HG03039 (cell line): Measurements from ENCODE around the gene EGFL6.
"Not testable (repeated sequence)": the region's sequence is repeated elsewhere in the genome, so short reads cannot be mapped to it uniquely, and the experiment has no call there.

Experiments used
- ATAC-seq: cut with Tn5 transposase; IDR thresholded peaks from one replicate; pipeline ENCODE4 v1.9.1; 2021; ENCODE audit warnings: mild to moderate bottlenecking, moderate library complexity; ENCODE audit not compliant: unreplicated experiment

Gene EGFL6

GRCh38 chrX:13590207-13590606 lies 20.8 kb downstream of the EGFL6 start:
- no peak for ATAC-seq

DNA sequence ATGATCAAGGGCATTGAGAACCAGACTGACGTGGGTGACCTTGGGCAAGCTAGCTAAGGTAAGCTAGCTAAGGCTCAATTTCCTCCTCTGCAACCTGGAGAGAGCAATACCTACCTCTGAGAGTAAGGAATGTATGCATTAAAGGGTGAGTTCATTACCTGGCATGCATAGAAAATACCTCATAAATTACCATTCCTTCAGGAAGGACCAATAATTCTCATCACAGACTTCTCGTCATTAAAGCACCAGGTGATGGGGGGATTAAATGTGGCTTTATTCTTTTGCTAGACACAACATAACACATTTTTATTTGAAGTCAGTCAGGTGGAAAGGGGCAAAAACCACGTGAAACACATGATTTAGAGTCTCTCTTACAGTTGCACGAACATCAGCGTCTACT lies 21.5 kb downstream of the EGFL6 start:
- ATAC-seq = no peak

GRCh38 chrX:13597874-13598273 lies 28.5 kb downstream of the EGFL6 start:
- no peak for ATAC-seq

DNA sequence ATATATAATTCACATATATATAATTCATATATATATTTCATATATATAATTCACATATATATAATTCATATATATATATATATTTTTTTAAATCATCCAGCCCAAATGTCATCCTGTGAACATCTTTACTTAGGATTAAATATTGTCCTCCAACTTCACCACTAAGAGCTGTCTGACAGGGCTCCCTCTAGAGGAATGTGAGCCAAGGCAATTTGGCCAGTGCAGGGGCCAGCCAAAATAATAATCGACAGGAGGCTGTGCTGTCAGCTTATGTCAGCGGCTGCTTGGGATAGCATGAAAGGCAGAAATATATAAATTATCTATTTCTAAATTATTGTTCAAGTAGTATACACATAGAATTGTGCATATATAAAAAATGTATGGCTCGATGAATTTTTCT lies 29.5 kb downstream of the EGFL6 start:
- no peak for ATAC-seq

- no peak for ATAC-seq
Observed at GRCh38 chrX:13599491-13599890, 30.1 kb downstream of the EGFL6 start.

GRCh38 chrX:13605611-13606010 lies 36.2 kb downstream of the EGFL6 start:
- ATAC-seq = no peak

- ATAC-seq = no peak
Observed at GRCh38 chrX:13607331-13607995, 38.1 kb downstream of the EGFL6 start.

GRCh38 chrX:13607996-13608365 lies 38.6 kb downstream of the EGFL6 start:
- ATAC-seq = no peak

- no peak for ATAC-seq
Observed at GRCh38 chrX:13614154-13614553, 44.8 kb downstream of the EGFL6 start.

- no peak for ATAC-seq
Observed at GRCh38 chrX:13620207-13620606, 50.8 kb downstream of the EGFL6 start.

GRCh38 chrX:13622401-13622964 lies 53.1 kb downstream of the EGFL6 start:
- ATAC-seq = no peak

GRCh38 chrX:13627306-13627705 lies 57.9 kb downstream of the EGFL6 start:
- ATAC-seq = no peak

- not testable (repeated sequence) for ATAC-seq
Observed at GRCh38 chrX:13637224-13637623, 67.8 kb downstream of the EGFL6 start.

DNA sequence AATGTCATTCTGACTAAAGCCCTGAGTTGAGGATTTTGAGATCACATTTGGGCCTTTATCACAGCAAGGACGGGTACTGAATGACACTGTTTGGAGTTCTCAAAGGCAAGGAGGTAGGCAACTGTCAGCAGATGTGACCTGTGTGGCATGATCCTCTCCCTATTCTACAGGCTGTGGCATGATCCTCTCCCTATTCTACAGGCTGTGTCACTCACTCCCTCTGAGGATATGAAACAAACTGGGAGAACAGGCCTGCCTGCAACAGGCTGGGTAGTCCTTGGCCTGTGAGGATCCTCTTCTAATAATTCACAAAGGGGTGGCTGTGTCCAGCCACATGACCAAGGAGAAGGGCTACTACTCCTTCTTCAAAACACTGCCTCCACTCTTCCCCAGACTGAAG lies 68.6 kb downstream of the EGFL6 start:
- no peak for ATAC-seq

GRCh38 chrX:13638826-13639225 lies 69.4 kb downstream of the EGFL6 start:
- ATAC-seq = no peak

GRCh38 chrX:13641684-13642083 lies 72.3 kb downstream of the EGFL6 start:
- ATAC-seq = not testable (repeated sequence)

- ATAC-seq = no peak
Observed at GRCh38 chrX:13645464-13646153, 76.2 kb downstream of the EGFL6 start.

DNA sequence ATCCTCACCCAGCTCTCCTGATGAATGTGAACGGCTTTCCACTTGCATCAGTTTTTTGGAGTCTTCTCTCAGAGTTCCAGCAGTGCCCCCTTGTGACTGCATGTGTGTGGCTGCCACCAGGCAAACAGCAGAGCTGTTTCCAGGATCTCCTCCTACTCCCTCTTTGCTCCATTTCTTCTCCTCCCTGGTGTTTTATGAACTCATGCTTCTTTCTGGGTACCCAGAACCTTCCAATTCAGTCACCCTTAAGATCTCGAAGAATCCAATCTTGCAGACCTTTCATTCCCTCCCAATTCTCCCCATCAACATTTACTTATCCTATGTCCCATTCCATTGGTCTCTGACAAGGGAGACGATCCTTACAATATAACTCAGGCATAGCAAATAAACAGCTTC lies 76.8 kb downstream of the EGFL6 start:
- ATAC-seq = no peak

- no peak for ATAC-seq
Observed at GRCh38 chrX:13647709-13648212, 78.4 kb downstream of the EGFL6 start.

GRCh38 chrX:13648336-13648735 lies 78.9 kb downstream of the EGFL6 start:
- ATAC-seq = not testable (repeated sequence)

GRCh38 chrX:13649838-13650237 lies 80.4 kb downstream of the EGFL6 start:
- ATAC-seq = no peak

GRCh38 chrX:13650318-13650717 lies 80.9 kb downstream of the EGFL6 start:
- no peak for ATAC-seq
